Urothelium cell line (cell line): ENCODE results near the gene UBAP1.
A peak's percentile ranks its signal among the peaks of the same experiment; 100 is the strongest.
"Not testable (repeated sequence)": the region's sequence is repeated elsewhere in the genome, so short reads cannot be mapped to it uniquely, and the experiment has no call there.

Experiments
- DNase-seq: peaks from one replicate; pipeline ENCODE4 v3.0.0; 2011; ENCODE audit warnings: low spot score, mixed read lengths
- FAIRE-seq: peaks from 2 replicates; lab custom pipeline; 2011; peaks lifted over from hg19 to GRCh38; lab: Jason Lieb, UNC

UBAP1 gene

GRCh38 chr9:34177593-34178435 is 1.0 kb upstream of the UBAP1 start:
- no peak for DNase-seq
- no peak for FAIRE-seq

- FAIRE-seq (no peak), DNase-seq (peak; percentile 68)
Measured at GRCh38 chr9:34179213-34180136, 632 bp downstream of the UBAP1 start.

- DNase-seq, result peak; percentile 51
- FAIRE-seq, result no peak
Measured at GRCh38 chr9:34185778-34186551, 7.1 kb downstream of the UBAP1 start.

- FAIRE-seq, result no peak
- no peak for DNase-seq
Measured at GRCh38 chr9:34187891-34188240, 9.0 kb downstream of the UBAP1 start.

- no peak for DNase-seq
- FAIRE-seq, result no peak
Measured at GRCh38 chr9:34190996-34191892, 12.4 kb downstream of the UBAP1 start.

- FAIRE-seq, result no peak
- no peak for DNase-seq
Measured at GRCh38 chr9:34195143-34195542, 16.3 kb downstream of the UBAP1 start.

- FAIRE-seq, DNase-seq: not testable (repeated sequence)
Measured at GRCh38 chr9:34197286-34197685, 18.4 kb downstream of the UBAP1 start.

GRCh38 chr9:34197756-34198711 is 19.2 kb downstream of the UBAP1 start:
- DNase-seq, result no peak
- no peak for FAIRE-seq

GRCh38 chr9:34200092-34200491 is 21.2 kb downstream of the UBAP1 start:
- DNase-seq, result no peak
- no peak for FAIRE-seq

GRCh38 chr9:34203275-34203991 is 24.6 kb downstream of the UBAP1 start:
- DNase-seq, result no peak
- FAIRE-seq, result no peak

GRCh38 chr9:34203992-34204635 is 25.3 kb downstream of the UBAP1 start:
- DNase-seq (no peak), FAIRE-seq (no peak)

- FAIRE-seq (no peak), DNase-seq (no peak)
Measured at GRCh38 chr9:34205102-34205501, 26.3 kb downstream of the UBAP1 start.

- FAIRE-seq (no peak), DNase-seq (no peak)
Measured at GRCh38 chr9:34206561-34206960, 27.7 kb downstream of the UBAP1 start.

GRCh38 chr9:34211395-34211794 is 32.6 kb downstream of the UBAP1 start:
- DNase-seq (no peak), FAIRE-seq (no peak)

GRCh38 chr9:34214354-34215000 is 35.6 kb downstream of the UBAP1 start:
- not testable (repeated sequence) for DNase-seq, FAIRE-seq

- no peak for DNase-seq
- no peak for FAIRE-seq
Measured at GRCh38 chr9:34216325-34216724, 37.5 kb downstream of the UBAP1 start.

- DNase-seq, FAIRE-seq: not testable (repeated sequence)
Measured at GRCh38 chr9:34217015-34217414, 38.2 kb downstream of the UBAP1 start.
